NB4 (cell line): ENCODE results near the gene PRKRA.

Source experiments
- DNase-seq: peaks from one replicate; pipeline ENCODE4 v3.0.0; 2010; ENCODE audit warnings: low read depth
- H3K4me3 ChIP-seq: one replicate; pipeline ENCODE4 v1.5.1; 2011; ENCODE audit warnings: mild to moderate bottlenecking, low read depth, low read length, moderate library complexity
- CTCF ChIP-seq: IDR thresholded peaks from one replicate; pipeline ENCODE4 v1.5.1; 2012; ENCODE audit warnings: low read depth, low read length
- MAX ChIP-seq: IDR thresholded peaks from 2 replicates; pipeline ENCODE4 v1.6.1; 2011; ENCODE audit warnings: low read depth, low read length
- MYC ChIP-seq: IDR thresholded peaks from 2 replicates; pipeline ENCODE4 v1.6.1; 2011; ENCODE audit warnings: low read depth, low read length
- POLR2A ChIP-seq: IDR thresholded peaks from 2 replicates; pipeline ENCODE4 v1.6.1; 2011; ENCODE audit warnings: mild to moderate bottlenecking; ENCODE audit not compliant: insufficient read length; ENCODE audit errors: extremely low read depth

PRKRA gene

GRCh38 chr2:178450774-178451525, at the start of gene PRKRA, which contains the start of gene PJVK:
PRKRA (minus strand) TSS chr2:178451175; CDS start chr2:178451030, 145 bp downstream.
PJVK (plus strand) TSS chr2:178451378; CDS start chr2:178453410, 2,032 bp downstream.
- peak within 1 kb of the TSS; percentile 83 for H3K4me3 ChIP-seq
- TF ChIP-seq POLR2A = peak; percentile 75
- peak; percentile 51 for TF ChIP-seq MYC
- TF ChIP-seq MAX = peak; percentile 13; the same call in 1 of the 2 replicates
- no peak for TF ChIP-seq CTCF
- DNase-seq = peak; percentile 99

- TF ChIP-seq POLR2A = no peak
- TF ChIP-seq MAX = no peak
- TF ChIP-seq CTCF = no peak
- no peak for TF ChIP-seq MYC
- H3K4me3 ChIP-seq = no peak overlapping the region
- no peak for DNase-seq
Measured at GRCh38 chr2:178499640-178500039, 48.7 kb upstream of the PRKRA start.

GRCh38 chr2:178498137-178498536, 47.2 kb upstream of the PRKRA start:
- no peak for TF ChIP-seq MAX
- TF ChIP-seq CTCF = no peak
- no peak for TF ChIP-seq POLR2A
- TF ChIP-seq MYC = no peak
- H3K4me3 ChIP-seq = no peak overlapping the region
- no peak for DNase-seq

- no peak for TF ChIP-seq POLR2A
- TF ChIP-seq MAX = no peak
- no peak for TF ChIP-seq CTCF
- TF ChIP-seq MYC = no peak
- no peak overlapping the region for H3K4me3 ChIP-seq
- no peak for DNase-seq
Measured at GRCh38 chr2:178496049-178496448, 45.1 kb upstream of the PRKRA start.

GRCh38 chr2:178491612-178492011, 40.6 kb upstream of the PRKRA start:
- TF ChIP-seq MYC = no peak
- no peak overlapping the region for H3K4me3 ChIP-seq
- no peak for DNase-seq

- TF ChIP-seq POLR2A = no peak
- no peak for TF ChIP-seq MYC
- TF ChIP-seq CTCF = no peak
- no peak for TF ChIP-seq MAX
- H3K4me3 ChIP-seq = no peak overlapping the region
- DNase-seq = no peak
Measured at GRCh38 chr2:178485356-178485755, 34.4 kb upstream of the PRKRA start.
